A673 (cell line): ENCODE measurements around the gene GPC1. TPM values are rescaled to one million over a fixed set of nuclear protein-coding genes. Genes with fewer than 3 reads are reported as not detected.

Experiments
- BruUV-seq: library from RNA; stranded (reverse); fragments of 400-500 nt; replicated peaks from 2 replicates; lab custom pipeline; 2021; lab: Mats Ljungman, UMichigan
- CTCF ChIA-PET: fragments of 300-600 bp; sonication (Branson Sonifier 250); formaldehyde crosslinking; loops from one replicate; lab custom pipeline; 2022; ENCODE audit warnings: antibody characterized with exemption; lab: Charles Lee
- POLR2A ChIA-PET: fragments of 300-600 bp; sonication (Branson Sonifier 250); formaldehyde crosslinking; loops from one replicate; lab custom pipeline; 2022; ENCODE audit warnings: antibody characterized with exemption; ENCODE audit not compliant: low non-redundant PET; lab: Charles Lee
- DNase-seq: peaks from one replicate; pipeline ENCODE4 v3.0.0-alpha.2; 2015; ENCODE audit warnings: low spot score
- H3K27ac ChIP-seq: fragments of 200-600 bp; sonication (generic); 2 replicates; pipeline ENCODE4 v1.5.1; 2016; ENCODE audit warnings: mixed run types, low read depth, mild to moderate bottlenecking, mixed read lengths, antibody characterized with exemption, low read length; ENCODE audit not compliant: poor library complexity, severe bottlenecking
- H3K27me3 ChIP-seq: fragments of 200-600 bp; sonication (generic); replicated peaks from 2 replicates; pipeline ENCODE4 v1.6.1; 2017; ENCODE audit warnings: mixed run types, low read depth, mild to moderate bottlenecking, mixed read lengths, antibody characterized with exemption, low read length; ENCODE audit not compliant: insufficient read depth, poor library complexity
- H3K36me3 ChIP-seq: fragments of 200-600 bp; sonication (generic); 2 replicates; pipeline ENCODE4 v1.6.1; 2016; ENCODE audit warnings: mixed run types, mild to moderate bottlenecking, mixed read lengths, antibody characterized with exemption, low read length; ENCODE audit not compliant: insufficient read depth, poor library complexity, severe bottlenecking
- H3K4me1 ChIP-seq: fragments of 200-600 bp; sonication (generic); 2 replicates; pipeline ENCODE4 v1.6.1; 2017; ENCODE audit warnings: mixed run types, mild to moderate bottlenecking, mixed read lengths, antibody characterized with exemption, low read length; ENCODE audit not compliant: insufficient read depth, poor library complexity, severe bottlenecking
- H3K4me3 ChIP-seq: fragments of 200-600 bp; sonication (generic); 2 replicates; pipeline ENCODE4 v1.5.1; 2016; ENCODE audit warnings: low read depth, mixed run types, mild to moderate bottlenecking, mixed read lengths, low read length; ENCODE audit not compliant: poor library complexity, severe bottlenecking
- H3K9me3 ChIP-seq: fragments of 200-600 bp; sonication (generic); 2 replicates; pipeline ENCODE4 v1.6.1; 2016; ENCODE audit warnings: mixed run types, low read depth, mild to moderate bottlenecking, mixed read lengths, antibody characterized with exemption, low read length; ENCODE audit not compliant: poor library complexity, severe bottlenecking
- EZH2 ChIP-seq: fragments of 200-600 bp; sonication (generic); IDR thresholded peaks from 2 replicates; pipeline ENCODE4 v1.6.1; 2017; ENCODE audit warnings: borderline replicate concordance, low read depth, mild to moderate bottlenecking, mixed read lengths, antibody characterized with exemption, low read length; ENCODE audit not compliant: poor library complexity, severe bottlenecking
- intact Hi-C: fragments of 100-400 bp; cut with micrococcal nuclease; formaldehyde crosslinking; loops from one replicate; pipeline ENCODE4 v1.10.0; 2022; ENCODE audit not compliant: unreplicated experiment
- total RNA-seq: library from RNA; stranded (reverse); gene quantifications from 2 replicates; pipeline ENCODE4 v1.2.3, GENCODE V29; 2021
- TF ChIP-seq, protein P1 (sequence below): fragments of 300-800, 200-600 bp; sonication (generic); conservative IDR thresholded peaks from 2 replicates; pipeline ENCODE4 v1.5.1; 2017; ENCODE audit warnings: low read depth, mild to moderate bottlenecking, antibody characterized with exemption, low read length, moderate library complexity, mixed read lengths

GPC1 gene
- total RNA-seq, 1 experiment from 2014 or later = 21.2 TPM

DNA sequence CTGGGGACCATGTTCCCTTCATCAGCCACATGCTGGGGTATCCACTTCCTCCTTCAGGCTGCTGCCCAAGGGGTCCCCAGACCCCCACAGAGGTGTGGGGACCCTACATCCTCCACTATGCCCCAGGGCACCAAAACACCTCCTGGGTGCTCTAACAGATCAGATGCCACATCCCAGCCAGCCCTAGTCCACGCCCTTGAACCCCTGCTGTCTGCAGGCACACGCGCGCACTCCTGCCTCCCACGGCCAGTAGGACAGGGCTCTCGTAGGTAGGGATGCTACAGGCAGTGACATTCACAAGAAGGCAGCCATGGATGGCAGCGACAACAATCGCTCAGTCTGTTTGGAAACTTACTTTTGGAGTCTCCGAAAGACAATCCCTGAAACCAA lies 3.0 kb upstream of the GPC1 start:
- intact Hi-C loops = no loop called here
- no TSS peak for BruUV-seq
- no peak for DNase-seq
- Histone ChIP-seq H3K36me3 (no peaks in the 10 kb centered on the region), H3K27me3 (peaks cover 12% of the 10 kb centered on the region), H3K27ac (no peak overlapping the region), H3K4me3 (no peak overlapping the region), H3K4me1 (peaks cover 15% of the 10 kb centered on the region), H3K9me3 (no peaks in the 10 kb centered on the region)
- TF ChIP-seq EZH2 = no peak
- TF ChIP-seq, protein P1, sequence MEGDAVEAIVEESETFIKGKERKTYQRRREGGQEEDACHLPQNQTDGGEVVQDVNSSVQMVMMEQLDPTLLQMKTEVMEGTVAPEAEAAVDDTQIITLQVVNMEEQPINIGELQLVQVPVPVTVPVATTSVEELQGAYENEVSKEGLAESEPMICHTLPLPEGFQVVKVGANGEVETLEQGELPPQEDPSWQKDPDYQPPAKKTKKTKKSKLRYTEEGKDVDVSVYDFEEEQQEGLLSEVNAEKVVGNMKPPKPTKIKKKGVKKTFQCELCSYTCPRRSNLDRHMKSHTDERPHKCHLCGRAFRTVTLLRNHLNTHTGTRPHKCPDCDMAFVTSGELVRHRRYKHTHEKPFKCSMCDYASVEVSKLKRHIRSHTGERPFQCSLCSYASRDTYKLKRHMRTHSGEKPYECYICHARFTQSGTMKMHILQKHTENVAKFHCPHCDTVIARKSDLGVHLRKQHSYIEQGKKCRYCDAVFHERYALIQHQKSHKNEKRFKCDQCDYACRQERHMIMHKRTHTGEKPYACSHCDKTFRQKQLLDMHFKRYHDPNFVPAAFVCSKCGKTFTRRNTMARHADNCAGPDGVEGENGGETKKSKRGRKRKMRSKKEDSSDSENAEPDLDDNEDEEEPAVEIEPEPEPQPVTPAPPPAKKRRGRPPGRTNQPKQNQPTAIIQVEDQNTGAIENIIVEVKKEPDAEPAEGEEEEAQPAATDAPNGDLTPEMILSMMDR = no peak
- POLR2A ChIA-PET = no interaction called here
- CTCF ChIA-PET = interaction anchor here (0.5 kb wide), 1 partner anchor 1068 kb away, joined by 3 read pairs; no protein-coding TSS in a partner anchor

DNA sequence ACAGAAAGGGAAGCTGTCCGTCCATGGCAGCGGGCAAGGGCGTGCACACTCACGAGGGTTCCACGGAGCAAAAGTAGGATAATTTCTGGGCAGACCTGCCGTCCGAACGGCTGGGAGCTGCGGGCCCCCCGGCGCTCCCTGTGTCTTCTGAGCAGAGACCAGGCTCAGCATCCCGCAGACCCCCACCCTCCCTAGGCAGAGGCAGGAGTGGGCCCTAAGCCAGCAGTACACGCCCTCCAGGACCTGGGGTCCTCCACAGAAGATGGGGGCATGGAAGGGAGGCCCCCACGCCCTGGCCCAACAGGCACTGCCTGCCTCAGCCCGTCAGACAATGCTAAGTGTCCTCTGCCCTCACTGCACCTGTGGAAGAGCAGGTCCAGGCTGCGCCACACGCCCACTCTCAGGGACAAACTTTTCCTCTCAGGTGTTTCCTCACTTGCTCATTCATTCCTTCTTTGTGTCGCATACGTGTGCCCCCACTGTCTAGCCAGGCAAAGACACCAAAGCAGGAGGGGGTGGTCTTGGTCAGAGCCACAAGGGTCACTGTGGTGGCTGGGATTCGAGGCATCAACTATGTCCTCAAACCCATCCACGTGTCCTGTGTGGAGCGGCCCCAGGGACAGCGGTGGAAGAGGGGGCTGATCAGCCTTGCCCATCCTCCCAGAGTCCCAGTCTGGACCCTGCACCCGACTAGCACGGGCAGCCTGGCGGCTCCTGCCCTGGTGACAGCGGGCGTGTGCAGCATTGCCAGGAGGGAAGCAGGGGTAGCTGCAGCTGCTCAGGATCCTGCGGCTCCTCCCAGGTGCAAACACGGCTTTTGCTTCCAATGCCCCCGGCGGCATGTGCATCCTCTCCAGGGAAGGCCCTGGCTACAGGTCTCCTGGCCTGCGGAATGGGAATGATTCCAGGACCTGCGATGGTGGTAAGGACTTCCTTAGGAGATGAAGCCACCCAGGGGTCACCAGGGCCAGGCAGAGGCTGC lies 2.4 kb upstream of the GPC1 start:
- BruUV-seq = no TSS peak
- DNase-seq = no peak
- ChIA-PET CTCF (no interaction called here), POLR2A (no interaction called here)
- Histone ChIP-seq H3K27ac (no peak overlapping the region), H3K27me3 (peaks cover 15% of the 10 kb centered on the region), H3K4me1 (peaks cover 15% of the 10 kb centered on the region), H3K36me3 (no peaks in the 10 kb centered on the region), H3K9me3 (no peaks in the 10 kb centered on the region), H3K4me3 (no peak overlapping the region)
- TF ChIP-seq EZH2 = no peak
- TF ChIP-seq, protein P1 = no peak
- intact Hi-C loops = no loop called here

DNA sequence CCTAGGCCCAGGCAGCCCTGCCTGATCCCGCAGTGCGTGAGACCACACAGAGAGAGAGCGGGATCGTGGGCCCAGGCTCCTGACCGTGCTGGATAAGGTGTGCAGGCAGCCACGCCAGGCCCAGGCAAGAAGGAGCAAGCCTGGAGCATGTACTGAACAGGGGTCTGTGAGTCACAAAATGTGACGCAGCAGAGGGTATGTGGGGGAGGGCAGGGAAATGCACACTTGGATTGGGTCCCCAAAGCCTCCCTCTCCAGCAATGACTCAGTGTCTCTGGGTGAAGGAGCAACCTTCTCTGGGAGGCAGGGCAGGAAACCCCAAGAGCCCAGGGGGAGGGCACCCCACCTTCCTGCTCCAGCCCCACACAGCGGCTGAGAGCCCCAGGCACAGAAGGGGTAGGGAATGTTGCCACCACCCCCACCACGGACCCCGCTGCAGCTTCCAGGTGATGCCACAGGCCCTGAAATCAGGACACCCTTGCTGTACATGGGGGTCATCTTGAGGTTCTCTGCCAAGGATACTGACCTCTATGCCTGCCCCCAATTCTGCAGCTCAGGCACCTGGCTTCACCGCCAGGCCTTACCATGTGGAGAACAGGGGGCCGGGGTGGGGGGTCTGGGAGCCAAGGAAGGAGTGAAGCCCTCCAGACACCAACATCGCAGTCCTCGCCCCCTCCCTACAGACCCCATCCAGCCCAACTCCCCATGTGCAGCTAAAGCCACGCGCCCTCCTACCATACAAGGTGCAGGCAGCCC lies 1.3 kb upstream of the GPC1 start:
- DNase-seq = peak; percentile 35
- Histone ChIP-seq H3K4me1 (peaks cover 15% of the 10 kb centered on the region), H3K27ac (no peak overlapping the region), H3K9me3 (no peaks in the 10 kb centered on the region), H3K36me3 (no peaks in the 10 kb centered on the region), H3K4me3 (peak overlapping the region; percentile 62), H3K27me3 (peaks cover 15% of the 10 kb centered on the region)
- TF ChIP-seq, protein P1 = no peak
- no peak for TF ChIP-seq EZH2
- no TSS peak for BruUV-seq
- ChIA-PET POLR2A (no interaction called here), CTCF (no interaction called here)
- intact Hi-C loops = no loop called here
